HG02610 (cell line): ENCODE data around the gene CROCC.
"Not testable (repeated sequence)": the region's sequence is repeated elsewhere in the genome, so short reads cannot be mapped to it uniquely, and the experiment has no call there.

ENCODE experiments used
- ATAC-seq: cut with Tn5 transposase; IDR thresholded peaks from one replicate; pipeline ENCODE4 v1.9.1; 2021; ENCODE audit warnings: mild to moderate bottlenecking, moderate library complexity; ENCODE audit not compliant: unreplicated experiment

Gene CROCC, protein sequence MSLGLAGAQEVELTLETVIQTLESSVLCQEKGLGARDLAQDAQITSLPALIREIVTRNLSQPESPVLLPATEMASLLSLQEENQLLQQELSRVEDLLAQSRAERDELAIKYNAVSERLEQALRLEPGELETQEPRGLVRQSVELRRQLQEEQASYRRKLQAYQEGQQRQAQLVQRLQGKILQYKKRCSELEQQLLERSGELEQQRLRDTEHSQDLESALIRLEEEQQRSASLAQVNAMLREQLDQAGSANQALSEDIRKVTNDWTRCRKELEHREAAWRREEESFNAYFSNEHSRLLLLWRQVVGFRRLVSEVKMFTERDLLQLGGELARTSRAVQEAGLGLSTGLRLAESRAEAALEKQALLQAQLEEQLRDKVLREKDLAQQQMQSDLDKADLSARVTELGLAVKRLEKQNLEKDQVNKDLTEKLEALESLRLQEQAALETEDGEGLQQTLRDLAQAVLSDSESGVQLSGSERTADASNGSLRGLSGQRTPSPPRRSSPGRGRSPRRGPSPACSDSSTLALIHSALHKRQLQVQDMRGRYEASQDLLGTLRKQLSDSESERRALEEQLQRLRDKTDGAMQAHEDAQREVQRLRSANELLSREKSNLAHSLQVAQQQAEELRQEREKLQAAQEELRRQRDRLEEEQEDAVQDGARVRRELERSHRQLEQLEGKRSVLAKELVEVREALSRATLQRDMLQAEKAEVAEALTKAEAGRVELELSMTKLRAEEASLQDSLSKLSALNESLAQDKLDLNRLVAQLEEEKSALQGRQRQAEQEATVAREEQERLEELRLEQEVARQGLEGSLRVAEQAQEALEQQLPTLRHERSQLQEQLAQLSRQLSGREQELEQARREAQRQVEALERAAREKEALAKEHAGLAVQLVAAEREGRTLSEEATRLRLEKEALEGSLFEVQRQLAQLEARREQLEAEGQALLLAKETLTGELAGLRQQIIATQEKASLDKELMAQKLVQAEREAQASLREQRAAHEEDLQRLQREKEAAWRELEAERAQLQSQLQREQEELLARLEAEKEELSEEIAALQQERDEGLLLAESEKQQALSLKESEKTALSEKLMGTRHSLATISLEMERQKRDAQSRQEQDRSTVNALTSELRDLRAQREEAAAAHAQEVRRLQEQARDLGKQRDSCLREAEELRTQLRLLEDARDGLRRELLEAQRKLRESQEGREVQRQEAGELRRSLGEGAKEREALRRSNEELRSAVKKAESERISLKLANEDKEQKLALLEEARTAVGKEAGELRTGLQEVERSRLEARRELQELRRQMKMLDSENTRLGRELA (N-terminal part only)

DNA sequence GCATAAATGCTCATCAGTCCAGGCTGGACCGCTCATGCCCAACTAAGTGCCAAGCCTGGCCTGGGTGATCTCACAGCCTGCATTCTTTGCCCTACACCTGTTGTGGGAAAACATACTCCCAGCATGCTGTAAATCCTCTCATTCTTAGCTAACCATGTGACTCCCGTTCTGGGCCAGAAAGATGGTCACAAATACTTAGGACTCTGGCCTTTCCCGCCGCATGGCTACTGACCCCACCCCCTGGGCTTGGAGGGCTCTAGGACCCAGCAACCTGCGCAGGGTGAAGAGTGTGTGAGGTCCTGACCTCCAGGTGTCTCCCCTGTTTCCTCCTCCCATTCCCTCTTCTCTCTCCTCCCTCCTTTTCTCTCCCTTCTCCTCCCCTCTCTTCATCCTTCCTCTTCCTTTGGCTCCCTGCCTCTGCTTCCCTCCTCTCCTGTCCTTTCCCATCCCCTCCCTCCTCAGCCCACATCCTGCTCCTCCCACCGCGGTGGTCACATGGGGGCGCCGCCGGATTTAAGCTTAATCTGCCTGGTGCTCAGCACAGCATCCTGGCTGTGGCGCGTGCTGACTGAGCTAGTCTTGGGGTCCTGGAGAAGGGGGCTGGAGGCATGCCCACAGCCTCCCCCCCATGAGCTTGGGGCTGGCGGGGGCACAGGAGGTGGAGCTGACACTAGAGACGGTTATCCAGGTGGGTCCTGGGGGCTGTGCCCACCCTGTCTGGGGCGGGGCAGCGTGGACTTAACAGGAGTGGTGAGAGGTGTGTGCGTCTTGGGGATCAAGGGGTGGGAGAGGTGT lies at the start of gene CROCC:
Gene CROCC, plus strand, starts transcription at position 541 of the 795 bp plus-strand sequence. Its CDS starts 88 bp downstream, at position 629.
- no peak for ATAC-seq

DNA sequence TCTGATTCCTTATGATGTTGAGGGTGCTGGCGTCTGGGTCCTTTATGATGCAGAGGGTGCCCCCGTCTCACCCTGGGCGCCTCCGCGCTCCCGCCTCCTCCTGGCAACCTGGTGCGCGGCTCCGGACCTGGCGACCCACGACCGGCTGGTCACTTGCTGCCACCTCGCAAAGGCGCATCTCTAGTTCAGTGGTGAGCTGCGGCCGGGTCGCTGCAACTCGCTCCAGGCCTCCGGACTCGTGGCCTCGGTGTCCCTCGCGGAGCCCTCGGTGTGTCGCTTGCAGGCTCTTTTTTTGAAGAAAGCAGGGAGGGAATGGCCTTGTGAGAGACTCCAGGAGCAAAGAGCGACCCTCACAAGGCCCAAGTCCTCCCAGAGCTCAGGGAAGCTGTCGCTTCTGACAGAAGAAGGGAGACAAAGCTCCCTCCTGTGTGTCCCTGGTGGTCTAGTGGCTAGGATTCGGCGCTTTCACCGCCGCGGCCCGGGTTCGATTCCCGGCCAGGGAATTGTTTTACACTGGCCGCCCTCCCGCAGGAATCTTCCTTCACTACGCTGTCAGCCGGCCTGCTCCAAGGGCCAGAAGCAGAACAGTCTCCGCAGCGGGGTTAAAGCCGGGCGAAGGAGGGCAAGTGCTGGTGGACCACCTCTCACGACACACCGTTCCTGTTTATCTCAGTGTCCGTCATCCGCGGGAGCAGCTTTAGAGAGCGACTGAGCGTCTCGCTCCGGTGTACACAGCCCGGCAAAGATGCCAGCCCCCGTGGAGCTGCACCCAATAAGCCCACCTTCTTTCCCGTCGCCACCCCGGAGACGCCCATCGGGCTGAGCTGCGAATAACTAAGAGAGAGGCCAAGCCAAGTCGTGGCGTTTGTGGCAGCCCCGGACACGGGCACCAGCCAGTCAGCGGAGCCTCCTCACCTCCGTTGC lies 49.3 kb upstream of the CROCC start:
- not testable (repeated sequence) for ATAC-seq

DNA sequence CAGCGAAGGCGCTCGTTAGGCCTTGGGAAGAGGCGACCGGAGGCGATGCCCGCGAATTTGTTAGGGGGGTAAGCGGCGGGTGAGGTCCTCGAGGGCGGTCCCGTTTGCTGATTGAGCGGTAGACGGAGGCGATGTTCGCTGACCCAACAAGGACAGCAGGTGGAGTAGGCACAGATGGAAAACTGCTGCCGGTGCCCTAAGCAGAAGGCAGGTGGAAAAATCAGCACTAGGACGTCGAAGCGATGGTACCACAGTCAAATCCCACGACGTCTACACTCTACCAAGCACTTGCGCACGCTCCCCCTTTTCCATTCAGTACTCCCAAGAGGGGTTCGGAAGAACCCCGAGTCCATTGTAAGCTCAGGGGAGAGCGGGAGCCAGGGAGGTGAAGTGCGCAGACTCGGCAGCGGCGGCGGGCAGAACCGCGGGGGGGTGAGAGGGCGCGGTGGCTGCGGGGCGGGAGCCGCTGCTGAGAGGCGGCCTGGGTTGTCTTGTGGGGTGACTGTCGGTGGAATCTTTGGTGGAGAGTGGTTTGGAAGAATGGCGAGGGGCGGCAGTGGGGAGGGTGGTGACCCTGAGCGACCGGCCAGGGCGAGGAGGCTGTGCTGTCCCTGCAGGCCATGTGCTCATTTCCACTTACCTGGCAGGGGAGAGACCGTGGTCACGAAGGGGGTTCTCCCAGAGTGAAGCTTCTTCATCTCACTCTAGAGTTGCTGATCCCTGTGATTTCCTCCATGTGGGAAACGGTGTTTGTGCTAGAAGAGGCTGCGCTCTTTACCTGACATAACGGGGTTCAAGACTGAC lies 48.5 kb upstream of the CROCC start:
- ATAC-seq: not testable (repeated sequence)

DNA sequence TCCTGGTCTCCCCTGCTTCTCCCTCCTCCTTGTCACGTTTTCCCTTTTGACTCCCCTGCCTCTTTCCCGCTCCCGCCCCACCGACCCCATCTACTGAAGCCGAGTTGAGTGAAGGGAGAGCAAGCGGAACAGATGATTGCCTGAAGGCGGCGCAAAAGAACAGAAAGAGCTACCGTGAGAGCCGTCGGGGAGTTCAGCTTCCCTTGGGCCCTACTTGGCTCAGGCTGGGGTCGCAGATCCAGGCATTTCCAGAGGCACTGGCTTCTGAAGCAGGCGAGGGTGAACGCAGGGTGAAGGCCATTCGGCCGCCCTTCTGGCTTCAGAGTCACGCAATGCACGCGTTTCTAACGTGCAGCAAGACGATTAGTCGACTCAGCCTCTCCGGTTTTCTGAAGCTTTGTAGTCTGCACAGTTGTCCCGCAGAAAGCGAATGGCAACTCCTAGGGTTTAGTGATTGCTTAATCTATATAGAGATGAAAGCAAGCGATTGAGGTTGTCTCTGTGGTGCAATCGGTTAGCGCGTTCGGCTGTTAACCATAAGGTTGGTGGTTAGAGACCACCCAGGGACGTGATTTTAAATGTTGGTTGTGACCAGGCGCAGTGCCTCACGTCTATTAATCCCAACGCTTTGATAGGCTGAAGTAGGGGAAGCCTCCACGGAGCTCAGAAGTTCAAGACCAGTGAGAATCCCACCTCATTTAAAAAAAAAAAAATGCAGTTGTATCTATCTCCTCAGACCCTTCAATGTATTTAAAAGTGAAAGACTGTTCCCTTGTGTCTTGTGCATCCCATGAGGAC lies 46.6 kb upstream of the CROCC start:
- ATAC-seq: not testable (repeated sequence)

DNA sequence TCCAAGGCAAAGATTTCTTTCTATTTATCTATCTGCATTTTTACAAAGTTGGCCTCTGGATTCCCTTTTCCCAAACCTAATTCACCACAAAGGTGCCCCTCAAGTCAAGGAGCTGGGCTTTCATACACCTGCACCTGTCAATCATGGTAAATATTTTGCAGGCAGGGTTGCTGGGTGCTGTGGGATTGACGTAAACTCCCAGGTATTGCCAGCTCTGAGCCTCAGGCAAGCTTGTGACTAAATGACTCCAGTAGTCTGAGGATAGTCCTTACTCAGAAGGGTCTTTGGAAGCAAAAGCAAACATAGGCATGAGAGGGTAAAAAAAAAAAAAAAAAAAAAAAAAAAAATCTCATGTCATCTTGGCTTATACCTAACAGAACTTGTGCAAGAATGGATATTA lies 40.0 kb upstream of the CROCC start:
- ATAC-seq: not testable (repeated sequence)

DNA sequence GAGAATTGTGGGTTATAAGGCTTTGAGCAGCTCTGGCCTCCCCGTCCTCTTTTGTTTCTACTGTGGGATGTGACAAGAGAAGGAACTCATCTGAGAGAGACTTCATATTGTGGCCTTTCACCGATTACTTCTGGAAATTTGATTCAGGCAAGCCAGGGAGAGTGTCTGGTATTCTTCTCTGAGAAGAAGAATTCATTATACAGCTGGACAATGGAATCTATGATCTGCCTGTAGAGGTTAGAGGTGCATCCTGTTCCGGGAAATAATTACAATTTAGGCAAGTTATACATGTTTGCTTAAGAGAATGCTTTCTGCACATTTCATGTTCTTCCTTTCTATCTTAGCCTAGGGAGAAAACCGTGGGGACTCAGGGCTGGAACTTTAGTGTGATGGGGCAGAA lies 38.7 kb upstream of the CROCC start:
- ATAC-seq: no peak

DNA sequence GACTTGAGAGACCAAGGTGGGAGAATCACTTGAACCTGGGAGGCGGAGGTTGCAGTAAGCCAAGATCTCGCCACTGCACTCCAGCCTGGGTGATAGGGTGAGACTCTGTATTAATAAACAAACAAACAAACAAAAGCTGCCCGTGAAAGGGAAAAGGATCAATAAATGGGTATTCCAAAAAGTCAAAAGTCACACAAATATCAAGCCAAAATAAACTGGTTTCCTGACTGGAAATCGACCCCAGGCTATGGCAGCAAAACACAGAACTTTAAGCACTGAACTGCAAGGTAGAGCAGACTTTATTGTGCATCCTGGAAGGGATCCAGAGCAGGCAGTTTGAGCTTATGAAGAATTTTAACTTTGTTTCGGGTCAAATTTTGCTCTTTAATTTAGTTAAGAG lies 37.2 kb upstream of the CROCC start:
- not testable (repeated sequence) for ATAC-seq

DNA sequence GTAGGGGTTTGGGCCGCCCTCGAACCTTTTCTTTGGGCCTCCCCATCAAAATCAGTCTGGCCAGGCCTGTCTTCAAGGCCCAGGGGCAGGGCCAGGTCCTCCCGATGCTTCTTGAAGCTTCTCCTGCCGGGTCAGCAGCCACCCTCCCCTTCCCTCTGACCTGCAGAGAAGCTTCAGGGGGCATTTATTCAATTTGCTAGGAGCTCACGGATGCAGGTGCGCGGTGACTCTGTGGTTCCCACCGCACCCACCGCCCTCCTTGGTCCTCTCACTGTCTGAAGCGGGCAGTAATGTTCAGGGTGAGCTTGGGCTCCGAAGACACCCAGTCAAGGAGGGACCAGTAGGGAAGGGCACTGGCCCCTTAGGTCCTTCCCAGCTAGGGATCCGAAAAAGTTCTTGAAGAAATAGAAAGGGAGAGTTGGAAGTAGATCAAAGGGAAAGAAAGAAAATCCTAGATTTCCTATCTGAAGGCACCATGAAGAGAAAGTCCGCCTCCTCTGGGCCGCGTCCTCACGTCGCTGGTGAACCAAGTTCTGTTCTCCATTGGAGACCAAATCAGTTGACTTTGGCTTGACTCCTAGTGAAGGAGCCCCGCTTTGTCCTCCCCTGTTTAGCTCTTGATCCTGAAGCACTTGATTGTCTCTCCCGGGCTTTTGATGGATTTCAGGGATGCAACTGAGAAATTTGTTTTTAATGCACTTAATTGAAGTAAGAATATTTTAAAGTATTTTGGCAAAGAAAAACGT lies 34.7 kb upstream of the CROCC start:
- ATAC-seq: no peak

DNA sequence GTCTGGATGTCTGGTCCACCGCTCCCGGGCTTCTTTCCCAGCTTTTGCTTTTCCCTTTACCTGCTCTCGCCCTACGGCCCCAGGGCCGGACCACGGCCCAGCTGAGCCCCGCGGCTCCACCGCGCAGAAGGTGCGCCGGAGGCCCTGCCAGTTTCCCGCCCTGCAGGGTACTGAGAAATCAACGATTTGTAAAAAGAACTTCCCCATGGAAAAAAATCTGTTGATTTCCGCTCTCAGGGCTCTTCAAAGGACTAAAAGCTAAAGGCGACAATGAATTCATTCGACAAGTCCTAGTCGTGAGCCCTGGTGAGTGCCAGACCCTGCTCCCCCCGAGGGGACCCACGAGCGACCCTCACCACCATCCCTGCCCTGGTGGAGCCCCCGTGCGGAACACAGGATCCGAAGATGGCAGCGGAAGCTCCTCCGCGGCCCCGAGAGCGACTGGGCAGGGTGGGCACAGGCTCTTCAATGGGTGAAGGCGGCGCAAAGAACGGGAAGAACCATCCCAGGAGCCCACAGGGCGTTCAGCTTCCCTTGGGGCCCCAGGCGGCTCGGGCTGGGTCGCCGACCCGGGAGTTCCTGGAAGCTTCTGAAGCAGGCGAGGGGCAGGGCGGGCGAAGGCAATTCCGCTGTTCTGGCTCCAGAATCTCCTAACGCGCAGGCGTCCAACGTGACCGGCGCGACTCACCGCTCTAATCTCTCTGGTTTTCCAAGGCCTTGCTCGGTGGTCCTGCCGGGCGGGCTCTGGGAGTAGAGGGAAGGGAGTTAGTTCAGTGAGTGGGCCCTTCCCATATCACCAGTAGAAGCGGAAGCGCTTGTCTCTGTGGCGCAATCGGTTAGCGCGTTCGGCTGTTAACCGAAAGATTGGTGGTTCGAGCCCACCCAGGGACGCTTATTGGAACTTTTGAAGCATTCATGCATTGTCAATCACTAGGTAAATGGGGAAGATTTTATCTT lies 32.6 kb upstream of the CROCC start:
- no peak for ATAC-seq

DNA sequence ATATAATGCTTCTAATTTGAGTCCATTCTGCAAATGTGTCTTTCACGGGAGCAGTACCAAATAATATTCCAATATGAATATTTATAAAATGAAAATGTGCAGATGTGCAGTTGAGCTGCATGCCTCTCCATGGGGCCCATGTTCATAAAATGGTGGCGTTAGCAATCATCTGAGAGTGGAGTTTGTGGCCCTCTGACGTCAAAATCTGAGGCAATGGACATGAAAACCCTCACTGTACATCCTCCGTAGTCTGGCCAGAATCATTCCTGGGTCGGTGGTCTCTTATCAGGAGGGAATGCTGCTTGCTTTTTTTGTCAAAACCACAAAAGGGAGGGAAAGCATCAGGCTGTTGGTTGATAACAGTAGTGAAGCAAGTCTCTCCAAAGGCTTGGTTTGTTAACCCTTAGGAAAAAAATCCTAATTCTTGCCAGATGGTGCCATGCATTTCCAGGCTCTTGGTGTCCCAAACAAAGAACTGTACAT lies 31.2 kb upstream of the CROCC start:
- not testable (repeated sequence) for ATAC-seq

DNA sequence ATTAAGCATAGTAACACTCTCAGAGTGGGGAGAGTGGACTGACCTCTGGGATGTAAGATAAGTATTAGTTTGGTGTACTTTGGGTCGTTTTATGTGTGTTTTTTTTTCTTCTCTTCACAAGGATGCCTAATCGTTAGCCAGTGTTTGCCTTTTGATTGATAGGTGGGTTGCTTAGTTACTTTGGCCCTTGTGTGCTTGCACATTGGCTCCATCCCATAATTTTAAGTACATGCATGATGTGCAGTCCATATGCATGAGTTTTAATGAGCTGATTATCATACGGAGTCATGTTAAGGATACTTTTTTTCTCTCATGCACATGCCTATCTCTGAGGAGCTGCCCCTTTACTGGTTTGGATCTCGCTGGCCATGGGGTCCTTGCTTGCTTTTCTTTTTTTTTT lies 30.7 kb upstream of the CROCC start:
- ATAC-seq: not testable (repeated sequence)

DNA sequence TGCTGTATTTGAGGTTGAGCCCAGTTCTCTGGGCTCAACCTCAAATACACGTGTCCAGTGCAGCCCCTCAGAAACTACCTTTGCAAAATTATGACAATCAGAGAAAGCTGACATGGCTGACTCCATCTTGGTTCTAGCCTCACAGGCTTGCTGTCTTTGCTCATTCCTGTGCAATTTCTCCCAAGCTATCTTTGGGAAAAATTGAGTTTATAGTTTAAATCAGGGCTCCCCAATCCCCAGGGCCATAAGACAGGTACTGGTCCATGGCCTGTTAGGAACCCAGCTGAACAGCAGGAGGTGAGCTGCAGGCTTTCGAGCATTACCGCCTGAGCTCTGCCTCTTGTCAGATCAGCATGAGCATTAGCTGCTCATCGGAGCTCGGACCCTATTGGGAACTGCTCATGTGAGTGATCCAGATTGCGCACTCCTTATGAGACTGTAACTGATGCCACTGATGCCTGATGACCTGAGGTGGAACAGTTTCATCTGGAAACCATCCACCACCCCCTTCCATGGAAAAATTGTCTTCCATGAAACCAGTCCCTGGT lies 28.7 kb upstream of the CROCC start:
- ATAC-seq: not testable (repeated sequence)

DNA sequence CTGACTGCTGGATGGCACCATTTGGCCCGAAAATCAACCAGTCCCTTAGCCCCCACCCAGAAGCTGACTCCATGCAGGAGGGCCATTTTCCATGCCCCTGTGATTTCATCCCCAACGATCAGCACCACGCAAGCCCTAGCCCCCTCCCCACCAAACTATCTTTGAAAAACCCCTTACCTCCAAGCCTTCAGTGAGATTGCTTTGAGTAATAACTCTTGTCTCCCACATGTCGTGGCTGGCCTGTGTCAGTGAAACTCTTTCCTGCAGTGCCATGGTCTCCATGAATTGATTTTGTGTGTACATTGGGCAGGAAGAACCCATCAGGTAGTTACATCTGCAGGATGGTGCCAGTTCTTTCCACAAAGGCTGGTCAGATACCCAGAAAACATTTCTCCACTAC lies 27.9 kb upstream of the CROCC start:
- not testable (repeated sequence) for ATAC-seq

DNA sequence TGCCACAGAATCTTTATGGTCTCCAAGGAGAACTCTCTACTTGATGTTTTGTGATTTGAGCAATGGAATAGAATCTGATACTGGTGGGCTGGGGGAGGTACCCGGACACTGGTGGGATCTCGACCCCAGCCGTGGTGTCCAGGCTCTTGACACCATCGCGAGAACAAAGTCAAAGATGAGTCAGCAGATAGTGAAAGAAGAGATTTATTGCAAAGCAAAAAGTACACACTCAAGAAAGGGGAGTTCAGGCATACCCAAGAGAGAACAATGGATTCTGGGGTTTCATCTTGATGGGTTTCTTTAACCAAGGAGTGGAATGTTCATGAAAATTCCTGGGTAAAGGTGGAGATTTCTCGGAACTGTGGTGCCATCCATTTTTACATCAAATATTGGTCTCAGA lies 27.4 kb upstream of the CROCC start:
- not testable (repeated sequence) for ATAC-seq

DNA sequence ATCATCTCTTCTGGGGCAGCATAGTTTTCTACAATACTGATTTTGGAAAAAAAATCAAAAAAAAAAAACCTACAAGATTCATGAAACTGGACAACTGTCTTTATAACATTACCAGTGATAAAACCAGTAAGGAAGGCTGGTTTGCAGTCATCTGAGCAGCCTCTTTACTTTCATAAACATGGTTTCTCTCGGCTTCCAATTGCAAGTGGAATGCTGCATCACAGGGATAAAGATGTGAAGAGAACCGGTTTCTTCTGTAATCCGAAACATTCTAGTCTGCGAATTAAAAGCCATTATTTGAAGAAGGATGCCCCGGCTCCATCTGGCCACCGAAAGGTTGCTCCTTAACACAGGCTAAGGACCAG lies 26.5 kb upstream of the CROCC start:
- ATAC-seq: not testable (repeated sequence)
